Measurements from ENCODE around the gene CDC42BPB. TPM values are rescaled to one million over a fixed set of nuclear protein-coding genes. Genes with fewer than 3 reads are reported as not detected.

Gene CDC42BPB
- total RNA-seq, 1 donor from 2014 or later, result 83.1 TPM

GRCh38 chr14:102911991-102912761, 145.2 kb downstream of the CDC42BPB start:
- DNase-seq, result no peak

- no peak for DNase-seq
Observed at GRCh38 chr14:102911541-102911951, 145.8 kb downstream of the CDC42BPB start.

GRCh38 chr14:102910442-102910841, 146.9 kb downstream of the CDC42BPB start:
- no peak for DNase-seq

GRCh38 chr14:102909911-102910310, 147.4 kb downstream of the CDC42BPB start:
- DNase-seq, result no peak

- DNase-seq, result no peak
Observed at GRCh38 chr14:102909462-102909861, 147.9 kb downstream of the CDC42BPB start.

DNA sequence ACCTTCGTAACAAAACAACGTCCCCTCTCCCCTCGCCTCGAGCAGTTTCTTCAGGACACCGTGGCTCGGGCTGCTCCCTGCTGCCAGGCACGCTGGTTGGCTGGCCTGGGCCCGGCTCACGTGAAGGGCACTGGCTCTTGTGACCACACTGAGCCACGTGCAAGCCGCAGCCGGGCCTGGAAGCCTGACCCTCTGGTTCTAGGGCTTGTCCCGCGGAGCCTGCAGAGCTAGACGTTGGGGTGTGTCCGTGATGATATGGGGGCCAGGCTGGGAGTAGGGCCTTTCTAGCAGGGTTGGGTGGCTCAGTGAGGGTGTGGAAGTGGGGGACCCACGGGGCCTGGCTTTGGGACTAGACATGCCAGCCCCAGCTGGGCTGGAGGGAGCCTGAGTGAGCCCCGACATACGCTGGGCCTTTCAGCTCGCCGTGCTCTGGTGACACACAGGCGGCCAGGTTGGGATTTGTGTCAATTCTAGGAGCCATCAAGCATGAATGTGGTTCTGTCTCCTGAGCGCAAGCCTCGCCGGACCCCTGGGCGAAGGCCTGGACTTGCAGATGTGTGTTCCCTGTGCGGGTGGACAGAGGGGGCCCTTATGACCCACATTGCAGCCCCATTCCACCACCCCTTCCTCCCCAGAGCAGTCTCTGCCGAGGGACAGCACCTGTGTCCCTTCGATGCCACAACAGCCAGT, 148.4 kb downstream of the CDC42BPB start:
- no peak for DNase-seq

DNA sequence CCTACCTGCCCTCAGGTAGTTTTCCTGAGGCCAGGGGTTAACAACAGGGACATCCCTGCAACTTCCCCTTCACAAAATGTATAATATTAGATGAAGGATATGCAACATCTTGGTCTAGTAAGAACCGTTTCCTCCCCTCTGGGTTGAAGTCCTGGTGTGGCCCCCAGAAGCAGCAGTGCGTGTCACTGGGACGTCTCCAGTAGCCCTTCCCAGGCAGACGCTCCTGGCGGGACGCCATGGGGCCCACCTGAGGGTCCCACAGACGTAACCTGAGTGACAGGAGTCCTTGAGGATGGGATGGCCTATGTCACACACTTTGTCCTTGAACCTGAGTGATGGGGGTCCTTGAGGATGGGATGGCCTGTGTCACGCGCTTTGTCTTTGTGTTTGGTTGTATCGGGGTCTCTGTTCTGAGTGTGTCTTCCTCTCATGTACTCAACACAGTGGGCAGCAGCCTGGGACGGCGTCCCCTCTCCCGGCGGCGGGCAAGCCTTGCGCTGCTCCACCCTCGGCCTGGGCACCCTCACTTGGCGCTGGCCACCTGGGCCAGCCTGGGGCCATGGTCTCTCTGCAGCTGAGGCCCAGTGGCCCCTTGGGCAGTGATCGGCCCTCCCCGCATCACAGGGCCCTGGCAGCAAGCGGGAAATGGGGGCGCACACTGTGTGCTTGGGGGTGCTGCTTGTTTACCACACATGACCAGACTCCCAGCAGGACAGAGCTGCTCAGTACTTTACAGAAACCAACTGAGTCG, 149.2 kb downstream of the CDC42BPB start:
- DNase-seq, result no peak

- DNase-seq, result no peak
Observed at GRCh38 chr14:102907303-102907844, 150.0 kb downstream of the CDC42BPB start.

- DNase-seq, result no peak
Observed at GRCh38 chr14:102906616-102907302, 150.6 kb downstream of the CDC42BPB start.

DNA sequence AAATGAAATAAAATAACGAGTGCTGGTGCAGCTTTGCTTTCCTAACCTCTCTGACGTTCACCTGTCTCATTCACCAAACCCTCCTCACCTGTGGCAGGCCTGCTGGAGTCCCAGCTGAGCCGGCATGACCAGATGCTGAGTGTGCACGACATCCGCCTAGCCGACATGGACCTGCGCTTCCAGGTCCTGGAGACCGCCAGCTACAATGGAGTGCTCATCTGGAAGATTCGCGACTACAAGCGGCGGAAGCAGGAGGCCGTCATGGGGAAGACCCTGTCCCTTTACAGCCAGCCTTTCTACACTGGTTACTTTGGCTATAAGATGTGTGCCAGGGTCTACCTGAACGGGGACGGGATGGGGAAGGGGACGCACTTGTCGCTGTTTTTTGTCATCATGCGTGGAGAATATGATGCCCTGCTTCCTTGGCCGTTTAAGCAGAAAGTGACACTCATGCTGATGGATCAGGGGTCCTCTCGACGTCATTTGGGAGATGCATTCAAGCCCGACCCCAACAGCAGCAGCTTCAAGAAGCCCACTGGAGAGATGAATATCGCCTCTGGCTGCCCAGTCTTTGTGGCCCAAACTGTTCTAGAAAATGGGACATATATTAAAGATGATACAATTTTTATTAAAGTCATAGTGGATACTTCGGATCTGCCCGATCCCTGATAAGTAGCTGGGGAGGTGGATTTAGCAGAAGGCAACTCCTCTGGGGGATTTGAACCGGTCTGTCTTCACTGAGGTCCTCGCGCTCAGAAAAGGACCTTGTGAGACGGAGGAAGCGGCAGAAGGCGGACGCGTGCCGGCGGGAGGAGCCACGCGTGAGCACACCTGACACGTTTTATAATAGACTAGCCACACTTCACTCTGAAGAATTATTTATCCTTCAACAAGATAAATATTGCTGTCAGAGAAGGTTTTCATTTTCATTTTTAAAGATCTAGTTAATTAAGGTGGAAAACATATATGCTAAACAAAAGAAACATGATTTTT, 151.9 kb downstream of the CDC42BPB start:
- DNase-seq, result no peak

DNA sequence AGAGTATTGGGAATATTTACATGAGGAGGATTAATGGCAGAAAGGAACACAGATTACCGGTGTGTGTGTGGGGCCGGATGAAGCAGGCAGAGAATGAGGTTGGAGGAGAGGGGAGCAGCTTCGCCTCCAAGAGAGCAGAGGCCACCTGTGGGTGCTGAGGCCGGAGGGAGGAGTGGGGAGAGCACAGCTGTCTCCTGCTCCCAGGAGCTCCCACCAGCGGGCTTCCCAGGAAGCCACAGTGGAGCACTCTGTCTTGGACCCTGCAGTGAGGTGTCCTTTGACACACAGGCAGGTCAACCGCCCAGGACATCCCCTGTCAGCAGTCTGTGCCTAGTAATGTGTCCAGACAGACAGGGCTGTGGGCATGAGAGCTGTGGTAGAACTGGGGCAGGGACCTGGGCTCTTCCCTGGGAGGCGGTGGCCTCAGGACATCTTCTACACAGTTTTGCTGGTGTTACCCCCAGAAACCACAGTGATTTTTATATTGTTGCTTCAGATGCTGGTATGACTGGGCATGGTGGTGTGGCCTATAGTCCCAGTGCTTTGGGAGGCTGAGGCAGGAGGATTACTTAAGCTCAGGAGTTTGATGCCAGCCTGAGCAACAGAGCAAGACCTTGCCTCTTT, 153.3 kb downstream of the CDC42BPB start:
- DNase-seq, result no peak

DNA sequence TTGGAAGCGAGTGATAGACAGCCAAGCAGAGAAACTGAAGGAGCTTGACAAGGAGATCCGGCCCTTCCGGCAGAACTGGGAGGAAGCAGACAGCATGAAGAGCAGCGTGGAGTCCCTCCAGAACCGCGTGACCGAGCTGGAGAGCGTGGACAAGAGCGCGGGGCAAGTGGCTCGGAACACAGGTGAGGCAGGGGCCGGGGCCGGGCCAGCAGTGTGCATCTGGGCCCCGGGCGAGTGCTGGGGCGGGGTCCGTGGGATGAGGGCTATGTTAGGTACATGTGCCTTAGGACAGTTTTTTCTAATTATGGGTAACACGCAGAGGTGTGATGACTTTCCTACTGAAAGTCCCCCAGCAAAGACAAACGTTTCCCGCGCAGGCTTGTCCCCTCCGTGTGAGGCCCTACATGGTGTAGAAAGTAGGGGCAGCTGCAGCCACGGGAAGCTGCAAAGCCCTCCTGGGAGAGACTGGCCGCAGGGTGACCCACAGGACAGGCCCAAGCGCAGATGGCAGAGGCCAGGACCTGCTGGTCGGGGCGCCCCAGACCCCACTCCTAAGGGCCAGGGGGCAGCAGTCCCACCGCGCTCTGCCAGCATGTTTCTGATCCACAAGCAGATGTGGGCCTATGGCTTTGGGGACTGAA, 154.0 kb downstream of the CDC42BPB start:
- no peak for DNase-seq

GRCh38 chr14:102902523-102903247, 154.7 kb downstream of the CDC42BPB start:
- DNase-seq, result no peak

GRCh38 chr14:102902086-102902485, 155.3 kb downstream of the CDC42BPB start:
- DNase-seq, result no peak

DNA sequence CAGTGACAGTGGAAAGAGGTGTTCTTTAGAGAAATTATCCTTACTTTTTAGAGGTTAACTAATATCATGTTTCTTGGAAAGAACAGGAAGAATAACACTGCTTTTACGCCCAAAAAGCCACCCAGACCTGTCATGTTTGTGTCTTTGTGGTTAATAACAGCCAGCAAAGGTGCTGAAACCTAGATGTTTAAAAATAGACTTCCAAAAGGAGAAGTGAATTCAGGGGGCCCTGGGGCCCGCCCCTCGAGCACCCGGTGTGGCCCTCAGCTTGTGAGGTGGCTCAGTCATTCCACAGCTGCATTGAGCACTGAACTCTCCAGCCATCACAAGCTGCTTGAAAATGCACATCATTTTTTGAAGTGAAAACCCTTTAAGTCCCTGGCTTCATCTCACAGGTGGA, 155.7 kb downstream of the CDC42BPB start:
- no peak for DNase-seq

- DNase-seq, result no peak
Observed at GRCh38 chr14:102900631-102901571, 156.4 kb downstream of the CDC42BPB start.

- no peak for DNase-seq
Observed at GRCh38 chr14:102899516-102899900, 157.8 kb downstream of the CDC42BPB start.
